LNCAP (cell line): ENCODE data around the gene TOP1.

Experiments
- TF ChIP-seq, protein P1 (sequence below): fragments of 450-650 bp; IDR thresholded peaks from 2 replicates; pipeline ENCODE4 v1.5.1; 2017; ENCODE audit warnings: mild to moderate bottlenecking

Gene TOP1

GRCh38 chr20:41054847-41055230 lies 26.2 kb downstream of the TOP1 start:
- TF ChIP-seq, protein P1, sequence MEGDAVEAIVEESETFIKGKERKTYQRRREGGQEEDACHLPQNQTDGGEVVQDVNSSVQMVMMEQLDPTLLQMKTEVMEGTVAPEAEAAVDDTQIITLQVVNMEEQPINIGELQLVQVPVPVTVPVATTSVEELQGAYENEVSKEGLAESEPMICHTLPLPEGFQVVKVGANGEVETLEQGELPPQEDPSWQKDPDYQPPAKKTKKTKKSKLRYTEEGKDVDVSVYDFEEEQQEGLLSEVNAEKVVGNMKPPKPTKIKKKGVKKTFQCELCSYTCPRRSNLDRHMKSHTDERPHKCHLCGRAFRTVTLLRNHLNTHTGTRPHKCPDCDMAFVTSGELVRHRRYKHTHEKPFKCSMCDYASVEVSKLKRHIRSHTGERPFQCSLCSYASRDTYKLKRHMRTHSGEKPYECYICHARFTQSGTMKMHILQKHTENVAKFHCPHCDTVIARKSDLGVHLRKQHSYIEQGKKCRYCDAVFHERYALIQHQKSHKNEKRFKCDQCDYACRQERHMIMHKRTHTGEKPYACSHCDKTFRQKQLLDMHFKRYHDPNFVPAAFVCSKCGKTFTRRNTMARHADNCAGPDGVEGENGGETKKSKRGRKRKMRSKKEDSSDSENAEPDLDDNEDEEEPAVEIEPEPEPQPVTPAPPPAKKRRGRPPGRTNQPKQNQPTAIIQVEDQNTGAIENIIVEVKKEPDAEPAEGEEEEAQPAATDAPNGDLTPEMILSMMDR: no peak

GRCh38 chr20:41055679-41056078 lies 27.1 kb downstream of the TOP1 start:
- TF ChIP-seq, protein P1: no peak

GRCh38 chr20:41057999-41058673 lies 29.5 kb downstream of the TOP1 start:
- TF ChIP-seq, protein P1: no peak

DNA sequence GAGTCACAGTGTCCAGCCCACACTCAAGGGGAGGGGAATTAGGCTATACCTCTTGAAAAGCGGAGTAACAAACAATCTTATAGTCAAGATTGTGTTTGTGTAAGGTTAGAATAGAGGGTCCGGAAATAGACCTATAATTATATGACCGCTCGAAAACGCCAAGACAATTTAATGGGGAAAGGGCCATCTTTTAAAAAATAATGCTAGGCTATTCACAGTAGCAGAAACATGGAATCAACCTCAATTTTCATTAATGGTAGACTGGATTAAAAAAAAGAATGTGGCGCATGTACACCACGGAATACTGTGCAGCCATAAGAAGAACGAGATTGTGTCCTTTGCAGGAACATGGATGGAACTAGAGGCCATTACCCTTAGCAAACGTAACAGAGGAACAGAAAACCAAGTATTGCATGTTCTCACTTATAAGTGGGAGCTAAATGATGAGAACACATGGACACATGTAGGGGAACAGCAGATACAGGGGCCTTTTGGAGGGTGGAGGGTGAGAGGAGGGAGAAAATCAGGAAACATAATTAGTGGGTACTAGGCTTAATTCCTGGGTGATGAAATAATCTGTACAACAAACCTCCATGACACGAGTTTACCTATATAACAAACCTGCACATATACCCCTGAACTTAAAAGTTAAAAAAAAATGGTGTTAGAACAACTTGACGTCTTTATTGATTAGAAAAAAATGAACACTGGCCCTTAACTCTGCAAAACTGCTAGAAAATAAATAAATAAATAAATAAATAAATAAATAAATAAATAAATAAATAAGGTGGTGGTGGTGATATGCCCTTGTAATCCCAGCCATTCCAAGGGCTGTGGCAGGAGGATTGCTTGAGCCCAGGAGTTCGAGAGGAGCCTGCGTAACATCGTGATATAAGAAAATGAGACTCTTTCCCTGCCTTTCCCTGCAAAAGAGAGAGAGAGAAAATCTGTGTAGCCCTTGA lies 30.3 kb downstream of the TOP1 start:
- TF ChIP-seq, protein P1: no peak

DNA sequence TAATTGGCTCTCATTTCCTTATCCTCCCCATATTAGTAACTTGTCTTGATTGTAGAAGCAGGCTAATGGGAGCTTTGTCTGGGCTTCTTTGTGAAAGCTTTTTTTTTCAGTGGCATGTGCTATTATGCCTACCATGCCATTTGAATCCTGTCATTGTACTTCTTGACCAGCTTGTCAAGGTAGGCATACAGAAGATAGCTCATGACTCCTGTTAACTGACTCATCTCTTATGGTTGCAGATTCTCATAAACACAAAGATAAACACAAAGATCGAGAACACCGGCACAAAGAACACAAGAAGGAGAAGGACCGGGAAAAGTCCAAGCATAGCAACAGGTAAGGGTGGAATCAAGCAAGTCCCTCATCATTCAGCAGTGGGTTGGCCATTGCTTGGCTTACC lies 32.5 kb downstream of the TOP1 start:
- TF ChIP-seq, protein P1: no peak

GRCh38 chr20:41063442-41063841 lies 34.8 kb downstream of the TOP1 start:
- TF ChIP-seq, protein P1: no peak

DNA sequence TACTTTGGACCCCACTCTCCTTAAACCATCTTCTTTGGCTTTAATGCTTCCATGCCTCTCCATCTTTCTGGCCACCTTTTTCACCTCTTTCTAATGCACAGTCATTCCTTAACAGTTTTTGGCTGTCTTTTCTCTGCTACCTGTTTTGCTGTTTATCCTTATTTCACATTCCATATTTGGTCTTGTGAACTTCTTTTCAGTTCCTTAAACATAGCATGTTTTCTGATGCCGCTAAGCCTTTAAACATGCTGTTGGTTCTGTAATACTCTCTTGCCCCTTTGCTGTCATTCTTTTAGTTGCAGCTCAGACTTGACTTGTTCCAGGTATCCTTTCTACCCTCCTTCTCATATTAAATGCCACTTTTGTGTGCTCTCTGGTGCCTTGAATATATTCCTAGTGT lies 35.8 kb downstream of the TOP1 start:
- TF ChIP-seq, protein P1: no peak
